ENCODE results near the gene PRSS2.
"Not testable (repeated sequence)": the region's sequence is repeated elsewhere in the genome, so short reads cannot be mapped to it uniquely, and the experiment has no call there.

PRSS2 gene

DNA sequence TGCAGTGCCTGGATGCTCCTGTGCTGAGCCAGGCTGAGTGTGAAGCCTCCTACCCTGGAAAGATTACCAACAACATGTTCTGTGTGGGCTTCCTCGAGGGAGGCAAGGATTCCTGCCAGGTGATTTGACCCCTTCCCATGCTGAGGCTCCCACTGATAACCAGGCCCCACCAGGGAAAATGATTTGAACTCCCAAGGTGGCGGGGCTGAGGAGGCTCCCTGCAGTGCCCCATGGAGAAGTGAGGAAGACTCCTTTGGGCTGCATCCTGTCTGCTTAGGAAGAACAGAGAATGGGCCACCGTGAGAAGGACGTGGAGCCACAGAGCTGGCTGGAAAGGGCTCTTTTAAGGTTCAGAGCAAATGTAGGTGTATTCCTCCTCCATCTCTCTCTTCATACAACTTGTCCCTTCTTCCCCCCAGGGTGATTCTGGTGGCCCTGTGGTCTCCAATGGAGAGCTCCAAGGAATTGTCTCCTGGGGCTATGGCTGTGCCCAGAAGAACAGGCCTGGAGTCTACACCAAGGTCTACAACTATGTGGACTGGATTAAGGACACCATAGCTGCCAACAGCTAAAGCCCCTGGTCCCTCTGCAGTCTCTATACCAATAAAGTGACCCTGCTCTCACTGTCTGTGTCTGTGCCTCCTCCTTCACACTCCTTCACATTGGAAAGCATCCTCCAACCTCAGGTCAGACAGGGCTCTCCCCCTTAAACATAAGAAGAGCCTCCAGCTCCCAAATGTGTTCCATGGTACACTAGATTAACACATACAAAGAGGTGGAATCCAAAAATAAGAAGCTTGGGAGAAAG, 3.4 kb downstream of the PRSS2 start:
- Histone ChIP-seq H3K27me3 (ENCODE audit: control insufficient read depth, insufficient read depth, low read length) (no peaks in the 10 kb centered on the region), H3K4me3 (ENCODE audit: low read length) (no peak overlapping the region), H3K9me3 (ENCODE audit: control insufficient read depth, insufficient read depth, low read length) (no peaks in the 10 kb centered on the region), H3K4me1 (ENCODE audit: control insufficient read depth, insufficient read depth, low read length) (no peaks in the 10 kb centered on the region), H3K27ac (ENCODE audit: low read length) (no peak overlapping the region), H3K36me3 (ENCODE audit: control insufficient read depth, insufficient read depth, low read length) (no peaks in the 10 kb centered on the region)
- no CpG with 5 or more reads among the region's 4 CpGs for WGBS (ENCODE audit: insufficient coverage, insufficient read length)
- no peak for DNase-seq (ENCODE audit: low read depth, low spot score)

GRCh38 chr7:142774826-142775225, 4.1 kb downstream of the PRSS2 start:
- Histone ChIP-seq H3K27me3 (ENCODE audit: control insufficient read depth, insufficient read depth, low read length) (no peaks in the 10 kb centered on the region), H3K4me1 (ENCODE audit: control insufficient read depth, insufficient read depth, low read length) (no peaks in the 10 kb centered on the region), H3K4me3 (ENCODE audit: low read length) (no peak overlapping the region), H3K9me3 (ENCODE audit: control insufficient read depth, insufficient read depth, low read length) (no peaks in the 10 kb centered on the region), H3K27ac (ENCODE audit: low read length) (no peak overlapping the region), H3K36me3 (ENCODE audit: control insufficient read depth, insufficient read depth, low read length) (no peaks in the 10 kb centered on the region)
- WGBS (ENCODE audit: insufficient coverage, insufficient read length): no CpG with 5 or more reads among the region's 8 CpGs
- DNase-seq (ENCODE audit: low read depth, low spot score): no peak

- not testable (repeated sequence) for H3K4me1 ChIP-seq (ENCODE audit: control insufficient read depth, insufficient read depth, low read length); H3K27ac ChIP-seq (ENCODE audit: low read length); H3K36me3 ChIP-seq (ENCODE audit: control insufficient read depth, insufficient read depth, low read length); H3K9me3 ChIP-seq (ENCODE audit: control insufficient read depth, insufficient read depth, low read length); H3K4me3 ChIP-seq (ENCODE audit: low read length); DNase-seq (ENCODE audit: low read depth, low spot score); H3K27me3 ChIP-seq (ENCODE audit: control insufficient read depth, insufficient read depth, low read length)
- WGBS (ENCODE audit: insufficient coverage, insufficient read length): no CpG with 5 or more reads among the region's 6 CpGs
Measured at GRCh38 chr7:142775351-142776115, 4.8 kb downstream of the PRSS2 start.

DNA sequence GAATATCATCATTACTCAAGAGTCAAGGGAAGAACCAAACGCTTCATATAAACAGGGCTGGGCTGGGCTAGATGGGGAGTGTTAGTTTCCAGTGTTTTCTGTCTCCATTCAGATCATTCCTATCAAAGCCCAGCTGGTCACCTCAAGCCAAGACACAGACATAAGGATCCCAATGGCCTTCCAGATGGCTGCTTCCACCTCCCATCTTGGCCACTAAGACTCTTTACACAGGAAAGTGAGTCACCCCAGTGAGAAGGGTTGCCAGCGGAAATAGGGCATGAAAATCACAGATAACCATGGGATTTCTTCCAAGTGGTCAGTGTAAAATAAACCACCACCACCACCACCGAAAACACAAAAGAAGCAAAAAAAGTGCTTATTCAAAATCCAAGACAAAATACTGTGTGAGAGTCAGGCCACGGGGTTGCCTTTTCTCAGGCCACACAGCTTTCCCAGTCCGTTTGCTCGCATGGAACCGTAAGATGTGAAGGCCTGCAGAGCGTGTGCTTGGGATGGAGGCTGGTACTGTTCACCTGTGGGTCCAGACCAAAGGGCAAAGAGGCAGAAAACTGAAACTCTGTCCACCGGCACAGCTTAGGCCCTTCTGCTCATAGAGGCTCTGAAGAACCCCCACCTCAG, 5.6 kb downstream of the PRSS2 start:
- WGBS (ENCODE audit: insufficient coverage, insufficient read length): no CpG with 5 or more reads among the region's 9 CpGs
- Histone ChIP-seq H3K36me3 (ENCODE audit: control insufficient read depth, insufficient read depth, low read length) (no peaks in the 10 kb centered on the region), H3K9me3 (ENCODE audit: control insufficient read depth, insufficient read depth, low read length) (no peaks in the 10 kb centered on the region), H3K4me1 (ENCODE audit: control insufficient read depth, insufficient read depth, low read length) (no peaks in the 10 kb centered on the region), H3K27ac (ENCODE audit: low read length) (no peak overlapping the region), H3K4me3 (ENCODE audit: low read length) (no peak overlapping the region), H3K27me3 (ENCODE audit: control insufficient read depth, insufficient read depth, low read length) (no peaks in the 10 kb centered on the region)
- DNase-seq (ENCODE audit: low read depth, low spot score): no peak

DNA sequence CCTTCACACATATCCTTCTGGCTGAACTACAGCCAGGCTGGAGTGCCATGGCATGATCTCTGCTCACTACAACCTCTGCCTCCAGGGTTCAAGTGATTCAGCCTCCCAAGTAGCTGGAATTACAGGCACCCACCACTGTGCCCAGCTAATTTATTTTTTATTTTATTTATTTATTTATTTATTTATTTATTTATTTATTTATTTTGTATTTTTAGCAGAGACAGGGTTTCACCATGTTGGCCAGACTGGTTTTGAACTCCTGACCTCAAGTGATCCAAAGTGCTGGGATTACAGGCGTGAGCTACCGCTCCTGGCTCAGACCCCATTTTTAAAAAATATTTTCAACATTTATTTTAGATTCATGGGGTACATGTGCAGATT, 6.1 kb downstream of the PRSS2 start:
- WGBS (ENCODE audit: insufficient coverage, insufficient read length): no CpG with 5 or more reads among the region's 2 CpGs
- H3K4me3 ChIP-seq (ENCODE audit: low read length); H3K4me1 ChIP-seq (ENCODE audit: control insufficient read depth, insufficient read depth, low read length); H3K27ac ChIP-seq (ENCODE audit: low read length); H3K27me3 ChIP-seq (ENCODE audit: control insufficient read depth, insufficient read depth, low read length); H3K9me3 ChIP-seq (ENCODE audit: control insufficient read depth, insufficient read depth, low read length); H3K36me3 ChIP-seq (ENCODE audit: control insufficient read depth, insufficient read depth, low read length); DNase-seq (ENCODE audit: low read depth, low spot score): not testable (repeated sequence)

DNA sequence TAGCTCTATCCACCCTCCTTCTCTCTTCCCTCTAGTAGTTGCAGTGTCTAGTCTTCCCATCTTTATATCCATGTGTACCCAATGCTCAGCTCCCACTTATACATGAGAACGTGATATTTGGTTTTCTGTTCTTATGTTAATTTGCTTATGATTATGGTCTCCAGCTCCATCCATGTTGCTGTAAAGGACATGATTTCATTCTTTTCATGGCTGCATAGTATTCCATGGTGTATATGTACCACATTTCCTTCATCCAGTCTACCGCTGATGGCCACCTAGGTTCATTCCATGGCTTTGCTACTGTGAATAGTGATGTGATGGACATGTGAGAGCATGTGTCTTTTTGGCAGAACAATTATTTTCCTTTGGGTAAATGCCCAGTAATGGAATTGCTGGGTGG, 6.5 kb downstream of the PRSS2 start:
- WGBS (ENCODE audit: insufficient coverage, insufficient read length): no CpG with 5 or more reads among the region's 2 CpGs
- Histone ChIP-seq H3K4me3 (ENCODE audit: low read length) (no peak overlapping the region), H3K27me3 (ENCODE audit: control insufficient read depth, insufficient read depth, low read length) (no peaks in the 10 kb centered on the region), H3K27ac (ENCODE audit: low read length) (no peak overlapping the region), H3K36me3 (ENCODE audit: control insufficient read depth, insufficient read depth, low read length) (no peaks in the 10 kb centered on the region), H3K4me1 (ENCODE audit: control insufficient read depth, insufficient read depth, low read length) (no peaks in the 10 kb centered on the region), H3K9me3 (ENCODE audit: control insufficient read depth, insufficient read depth, low read length) (no peaks in the 10 kb centered on the region)
- no peak for DNase-seq (ENCODE audit: low read depth, low spot score)

- Histone ChIP-seq H3K27me3 (ENCODE audit: control insufficient read depth, insufficient read depth, low read length) (no peaks in the 10 kb centered on the region), H3K4me1 (ENCODE audit: control insufficient read depth, insufficient read depth, low read length) (no peaks in the 10 kb centered on the region), H3K36me3 (ENCODE audit: control insufficient read depth, insufficient read depth, low read length) (no peaks in the 10 kb centered on the region), H3K27ac (ENCODE audit: low read length) (no peak overlapping the region), H3K9me3 (ENCODE audit: control insufficient read depth, insufficient read depth, low read length) (no peaks in the 10 kb centered on the region), H3K4me3 (ENCODE audit: low read length) (peak overlapping the region; percentile 6; the same call in 1 of the 2 replicates)
- peak; percentile 72 for DNase-seq (ENCODE audit: low read depth, low spot score)
- no CpG with 5 or more reads among the region's 32 CpGs for WGBS (ENCODE audit: insufficient coverage, insufficient read length)
Measured at GRCh38 chr7:142782922-142783900, 12.4 kb downstream of the PRSS2 start.

DNA sequence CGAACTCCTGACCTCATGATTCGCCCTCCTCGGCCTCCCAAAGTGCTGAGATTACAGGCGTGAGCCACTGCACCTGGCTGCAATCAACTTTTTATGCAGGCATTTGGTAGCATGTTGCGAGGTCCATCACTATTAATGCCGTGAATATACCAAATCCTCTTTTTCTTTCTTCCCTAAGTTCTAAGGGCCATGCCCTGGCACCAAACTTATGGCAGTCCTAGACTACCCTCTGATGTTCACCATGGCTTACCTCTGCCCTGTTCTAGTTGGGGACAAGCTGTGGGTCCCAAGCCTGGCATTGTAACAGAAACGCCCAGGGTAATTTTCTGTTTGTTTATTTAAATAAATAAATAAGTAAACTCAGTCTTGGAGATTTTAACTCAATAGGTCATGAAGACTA, 13.3 kb downstream of the PRSS2 start:
- Histone ChIP-seq H3K36me3 (ENCODE audit: control insufficient read depth, insufficient read depth, low read length) (no peaks in the 10 kb centered on the region), H3K4me1 (ENCODE audit: control insufficient read depth, insufficient read depth, low read length) (no peaks in the 10 kb centered on the region), H3K4me3 (ENCODE audit: low read length) (no peak overlapping the region), H3K27me3 (ENCODE audit: control insufficient read depth, insufficient read depth, low read length) (no peaks in the 10 kb centered on the region), H3K9me3 (ENCODE audit: control insufficient read depth, insufficient read depth, low read length) (no peaks in the 10 kb centered on the region), H3K27ac (ENCODE audit: low read length) (no peak overlapping the region)
- no peak for DNase-seq (ENCODE audit: low read depth, low spot score)
- no CpG with 5 or more reads among the region's 7 CpGs for WGBS (ENCODE audit: insufficient coverage, insufficient read length)

DNA sequence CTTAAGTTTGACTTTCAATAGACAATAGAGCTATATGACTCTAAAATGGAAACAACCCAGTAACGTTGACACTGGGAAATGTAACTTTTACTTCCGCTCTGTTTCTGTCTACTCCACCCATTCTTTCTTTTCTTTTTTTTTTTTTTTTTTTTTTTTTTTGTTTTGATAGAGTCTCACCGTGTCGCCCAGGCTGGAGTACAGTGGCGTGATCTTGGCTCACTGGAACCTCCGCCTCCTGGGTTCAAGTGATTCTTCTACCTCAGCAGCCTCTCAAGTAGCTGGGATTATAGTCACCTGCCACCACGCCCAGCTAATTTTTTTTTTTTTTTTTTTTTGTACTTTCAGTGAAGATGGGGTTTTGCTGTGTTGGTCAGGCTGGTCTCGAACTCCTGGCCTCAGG, 13.9 kb downstream of the PRSS2 start:
- no peaks in the 10 kb centered on the region for H3K36me3 ChIP-seq (ENCODE audit: control insufficient read depth, insufficient read depth, low read length)
- no CpG with 5 or more reads among the region's 8 CpGs for WGBS (ENCODE audit: insufficient coverage, insufficient read length)
- no peaks in the 10 kb centered on the region for H3K27me3 ChIP-seq (ENCODE audit: control insufficient read depth, insufficient read depth, low read length)
- H3K27ac ChIP-seq (ENCODE audit: low read length): no peak overlapping the region
- no peak overlapping the region for H3K4me3 ChIP-seq (ENCODE audit: low read length)
- no peaks in the 10 kb centered on the region for H3K4me1 ChIP-seq (ENCODE audit: control insufficient read depth, insufficient read depth, low read length)
- DNase-seq (ENCODE audit: low read depth, low spot score): no peak
- no peaks in the 10 kb centered on the region for H3K9me3 ChIP-seq (ENCODE audit: control insufficient read depth, insufficient read depth, low read length)

DNA sequence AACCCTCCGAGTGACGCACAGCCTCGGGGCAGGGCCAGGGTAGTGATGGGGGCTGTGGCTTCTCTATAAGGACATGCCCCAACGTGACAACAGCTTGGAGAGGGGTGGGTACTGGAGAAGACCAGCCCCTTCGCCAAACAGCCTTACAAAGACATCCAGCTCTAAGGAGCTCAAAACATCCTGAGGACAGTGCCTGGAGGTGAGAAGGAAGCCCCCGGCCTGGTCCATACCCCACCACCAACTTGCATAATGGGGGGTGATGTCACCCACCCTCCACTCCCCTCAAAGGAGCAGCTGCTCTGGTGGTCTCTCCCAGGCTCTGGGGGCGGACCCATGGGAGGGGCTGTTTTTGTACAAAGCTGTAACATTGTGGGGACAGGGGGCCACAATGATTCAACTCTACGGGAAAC, 15.1 kb downstream of the PRSS2 start:
- no peak overlapping the region for H3K4me3 ChIP-seq (ENCODE audit: low read length)
- H3K27ac ChIP-seq (ENCODE audit: low read length): no peak overlapping the region
- WGBS (ENCODE audit: insufficient coverage, insufficient read length): no CpG with 5 or more reads among the region's 8 CpGs

More for the DNA sequence above, 15.1 kb downstream of the PRSS2 start:
- Histone ChIP-seq H3K27me3 (ENCODE audit: control insufficient read depth, insufficient read depth, low read length) (no peaks in the 10 kb centered on the region), H3K9me3 (ENCODE audit: control insufficient read depth, insufficient read depth, low read length) (no peaks in the 10 kb centered on the region), H3K4me1 (ENCODE audit: control insufficient read depth, insufficient read depth, low read length) (no peaks in the 10 kb centered on the region), H3K36me3 (ENCODE audit: control insufficient read depth, insufficient read depth, low read length) (no peaks in the 10 kb centered on the region)
- DNase-seq (ENCODE audit: low read depth, low spot score): no peak
